ENCODE results near the gene CDK15. TPM values are rescaled to one million over a fixed set of nuclear protein-coding genes. Genes with fewer than 3 reads are reported as not detected.

Gene CDK15
- total RNA-seq, 2 donors from 2014 or later, result 0.24 to 1.4 TPM

DNA sequence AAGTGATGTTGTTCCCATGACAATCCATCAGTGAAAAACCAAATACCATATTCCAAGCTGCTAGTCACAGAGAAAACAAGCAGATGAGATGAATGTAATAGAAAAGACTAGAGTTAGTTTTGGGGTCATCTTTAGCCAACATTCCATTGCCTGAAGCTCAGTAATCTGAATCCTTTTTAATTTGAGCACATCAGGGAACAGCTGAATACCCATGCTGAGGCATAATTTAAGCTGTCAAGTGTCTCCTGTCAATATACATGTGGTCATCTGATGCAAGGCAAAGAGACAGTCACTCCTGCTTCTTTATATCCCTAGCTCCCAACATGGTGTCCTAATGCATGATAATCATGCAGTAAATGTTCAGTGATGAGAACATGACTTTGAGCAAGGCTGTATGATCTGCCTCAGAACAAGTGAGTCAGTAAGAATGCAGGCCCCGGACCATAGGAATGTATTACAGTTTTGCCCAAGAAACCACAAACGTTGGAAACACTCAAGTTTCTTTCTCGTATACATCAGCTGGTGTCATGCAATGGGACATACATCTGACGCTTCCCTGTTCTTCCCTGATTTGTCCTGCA, 48.0 kb downstream of the CDK15 start:
- no peak for DNase-seq

DNA sequence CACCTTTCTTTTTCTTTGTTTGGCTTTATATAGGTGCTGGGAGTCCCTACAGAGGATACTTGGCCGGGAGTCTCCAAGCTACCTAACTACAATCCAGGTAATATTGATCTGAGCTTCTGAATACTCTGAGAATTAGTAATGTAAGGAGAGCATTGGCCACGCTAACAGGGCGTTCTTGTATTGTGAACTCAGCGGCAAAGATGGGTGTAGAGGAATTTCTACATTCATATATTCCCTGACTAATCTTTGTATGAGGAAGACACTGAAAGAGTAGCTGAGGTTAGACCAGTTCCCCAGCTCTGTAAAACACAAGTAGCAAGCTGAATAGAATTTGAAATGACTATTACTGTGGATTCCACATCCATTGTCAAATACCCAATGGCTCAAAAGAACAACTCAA, 48.5 kb downstream of the CDK15 start:
- no peak for DNase-seq
- ATAC-seq, result no peak
- intact Hi-C loops (cut with DNase I, micrococcal nuclease), result loop anchor here in 1 of 2 donors (10.0 kb wide), 1 partner anchor 320 kb away; no protein-coding TSS in a partner anchor

More for the DNA sequence above, 48.0 kb downstream of the CDK15 start:
- ATAC-seq, result no peak
- intact Hi-C loops (cut with DNase I, micrococcal nuclease), result loop anchor here in 1 of 2 donors (10.0 kb wide), 1 partner anchor 320 kb away; no protein-coding TSS in a partner anchor

DNA sequence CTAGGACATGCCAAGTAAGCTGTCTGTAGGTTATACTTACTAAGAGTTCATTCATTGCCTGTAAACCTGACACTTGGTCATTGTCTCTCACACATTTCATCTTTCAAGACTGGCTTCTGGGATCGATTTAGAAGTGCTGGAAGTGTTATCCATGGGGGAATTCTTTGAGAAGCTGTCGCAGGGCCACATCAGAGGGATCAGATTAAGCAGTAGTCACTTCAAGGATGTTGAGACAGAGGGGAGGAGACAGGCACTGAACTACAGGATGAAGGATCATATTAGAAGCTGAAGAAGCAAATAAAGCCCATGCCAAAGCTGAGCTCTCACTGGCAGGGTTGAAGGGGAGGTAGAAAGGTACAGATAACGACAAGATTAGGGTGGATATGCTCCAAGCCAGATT, 49.0 kb downstream of the CDK15 start:
- DNase-seq (no peak), ATAC-seq (no peak)
- intact Hi-C loops (cut with DNase I, micrococcal nuclease), result loop anchor here in 1 of 2 donors (10.0 kb wide), 1 partner anchor 319 kb away; no protein-coding TSS in a partner anchor

DNA sequence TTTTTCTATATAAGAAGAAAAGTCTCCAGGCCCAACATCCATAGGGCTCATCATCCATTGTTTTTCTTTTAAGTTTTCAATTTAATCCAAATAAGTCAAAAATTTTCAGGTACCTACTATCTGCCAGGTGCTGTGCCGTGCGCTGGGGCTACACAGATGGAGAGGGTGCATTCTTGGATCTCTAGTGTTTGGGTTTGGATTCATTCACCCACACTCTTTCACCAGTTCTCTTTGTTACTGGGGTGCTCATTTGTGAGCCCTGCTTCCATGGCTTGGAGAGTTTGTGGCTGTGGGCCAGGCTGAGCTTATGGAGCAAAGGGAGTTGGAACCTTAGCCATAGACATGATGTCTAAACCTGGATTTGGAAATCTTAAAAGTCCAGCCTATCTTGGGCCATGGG, 51.0 kb downstream of the CDK15 start:
- no peak for ATAC-seq

DNA sequence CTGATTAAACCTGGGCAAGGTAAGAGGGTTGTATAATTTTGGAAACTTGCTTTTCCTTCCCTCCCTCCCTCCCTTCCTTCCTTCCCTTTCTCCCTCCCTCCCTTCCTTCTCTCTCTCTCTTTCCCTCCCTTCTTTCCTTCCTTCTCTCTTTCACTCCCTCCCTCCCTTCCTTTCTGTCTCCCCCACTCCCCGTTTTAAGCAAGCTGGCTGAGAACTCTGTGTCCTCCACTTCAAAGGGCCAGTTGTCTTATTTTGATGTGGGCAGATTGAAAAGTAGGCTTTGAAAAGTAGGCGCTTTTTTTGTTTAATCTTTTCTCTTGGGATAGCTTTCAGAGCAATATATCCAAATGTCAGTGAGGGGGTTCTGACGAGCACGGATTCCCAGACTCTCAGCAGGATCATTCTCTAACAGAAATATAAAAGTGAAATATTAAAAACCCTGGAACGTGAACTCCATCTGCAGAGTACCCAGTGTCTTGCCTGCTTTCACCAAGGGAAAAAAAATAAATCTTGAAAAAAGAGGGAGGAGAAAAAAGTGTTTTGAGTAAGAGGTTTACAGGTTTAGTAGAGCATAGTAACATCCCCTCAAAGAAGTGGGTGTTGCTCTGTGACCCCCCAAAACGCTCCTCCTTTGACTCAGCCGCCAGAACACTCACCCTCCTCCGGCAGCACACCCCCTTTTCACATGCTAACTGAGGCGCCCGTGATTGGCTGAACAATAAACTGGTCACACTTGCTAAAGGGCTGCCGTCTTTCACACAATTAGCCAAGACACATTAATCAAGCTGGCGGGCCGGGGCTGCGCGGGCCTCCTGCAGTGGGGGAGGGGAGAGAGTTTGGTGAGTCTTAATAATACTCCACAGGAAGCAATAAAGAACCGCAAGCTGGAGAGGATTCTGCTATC, 52.2 kb downstream of the CDK15 start:
- ATAC-seq (no peak), DNase-seq (peak; percentile 21 to 54)
- intact Hi-C loops (cut with DNase I, micrococcal nuclease), result loop anchor here in 1 of 2 donors (10.0 kb wide), 1 partner anchor 316 kb away; no protein-coding TSS in a partner anchor

More for the DNA sequence above, 51.0 kb downstream of the CDK15 start:
- intact Hi-C loops (cut with DNase I, micrococcal nuclease), result loop anchor here in 1 of 2 donors (10.0 kb wide), 1 partner anchor 317 kb away; no protein-coding TSS in a partner anchor
- no peak for DNase-seq

DNA sequence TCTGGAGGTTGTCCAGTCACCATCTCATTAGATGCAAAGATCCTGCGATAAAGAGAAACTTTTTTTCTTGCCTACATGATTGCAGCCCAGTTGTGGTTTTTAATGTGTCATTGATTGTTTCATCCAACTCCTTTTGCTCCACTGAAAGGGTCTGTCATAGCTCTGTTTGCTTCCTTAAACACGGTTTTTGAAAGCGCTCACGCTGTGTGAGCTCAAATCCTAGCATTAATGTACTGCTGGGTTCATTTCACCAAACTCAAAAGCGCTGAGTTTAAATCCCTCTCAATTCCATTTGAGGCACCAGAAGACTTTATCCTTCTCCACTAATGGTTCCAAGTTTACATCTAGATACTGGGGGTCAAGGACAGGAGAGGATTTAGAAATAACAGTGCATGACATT, 53.6 kb downstream of the CDK15 start:
- no peak for DNase-seq
- no peak for ATAC-seq
- intact Hi-C loops (cut with DNase I, micrococcal nuclease), result loop anchor here (5.0 to 10.0 kb wide), 2 partner anchors 315 to 317 kb away; no protein-coding TSS in a partner anchor

DNA sequence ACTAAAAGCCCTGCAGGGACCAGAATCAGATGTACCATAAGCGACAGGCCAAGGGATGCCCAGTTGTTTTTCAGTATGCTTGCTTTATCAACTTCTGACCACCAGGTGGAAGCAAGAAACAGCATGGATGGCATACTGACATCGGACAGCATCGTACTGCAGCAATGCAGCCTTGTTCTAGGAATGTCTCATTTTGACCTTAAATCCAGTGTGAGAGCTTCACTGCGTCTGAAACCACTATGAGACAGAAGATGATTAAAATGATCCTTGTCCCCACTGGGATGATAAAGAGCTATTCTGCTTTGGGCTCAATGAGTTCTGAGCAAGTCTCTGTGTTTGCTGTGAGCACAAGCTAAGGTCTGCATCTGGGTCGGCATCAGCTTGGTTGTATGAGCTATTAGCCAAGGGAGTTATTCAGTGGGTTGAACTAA, 54.3 kb downstream of the CDK15 start:
- peak in 1 of 2 donors; percentile 22 for DNase-seq
- intact Hi-C loops (cut with DNase I, micrococcal nuclease), result loop anchor here in 1 of 2 donors (5.0 kb wide), 1 partner anchor 317 kb away; no protein-coding TSS in a partner anchor
- ATAC-seq, result peak; percentile 80

DNA sequence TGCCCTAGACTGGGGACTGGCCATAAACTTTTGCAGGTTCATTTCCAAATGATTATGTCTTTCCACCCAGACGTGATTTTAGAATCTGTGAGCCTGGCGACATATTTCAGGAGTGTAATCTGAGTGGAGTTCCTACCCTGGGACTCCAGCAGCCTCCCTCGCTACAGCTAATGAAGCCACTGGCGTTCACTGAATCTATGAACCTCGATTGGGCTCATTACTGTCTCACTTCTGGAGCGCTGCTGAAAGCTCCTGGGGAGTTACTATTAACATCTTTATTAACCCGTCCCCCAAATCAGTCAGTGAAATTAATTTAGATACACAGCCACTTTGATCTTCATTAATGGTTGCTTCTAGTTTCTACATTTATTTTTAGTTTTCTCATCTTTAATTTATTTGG, 56.5 kb downstream of the CDK15 start:
- no peak for ATAC-seq
- no peak for DNase-seq
- intact Hi-C loops (cut with DNase I, micrococcal nuclease), result loop anchor here in 1 of 2 donors (5.0 kb wide), 1 partner anchor 314 kb away; no protein-coding TSS in a partner anchor

DNA sequence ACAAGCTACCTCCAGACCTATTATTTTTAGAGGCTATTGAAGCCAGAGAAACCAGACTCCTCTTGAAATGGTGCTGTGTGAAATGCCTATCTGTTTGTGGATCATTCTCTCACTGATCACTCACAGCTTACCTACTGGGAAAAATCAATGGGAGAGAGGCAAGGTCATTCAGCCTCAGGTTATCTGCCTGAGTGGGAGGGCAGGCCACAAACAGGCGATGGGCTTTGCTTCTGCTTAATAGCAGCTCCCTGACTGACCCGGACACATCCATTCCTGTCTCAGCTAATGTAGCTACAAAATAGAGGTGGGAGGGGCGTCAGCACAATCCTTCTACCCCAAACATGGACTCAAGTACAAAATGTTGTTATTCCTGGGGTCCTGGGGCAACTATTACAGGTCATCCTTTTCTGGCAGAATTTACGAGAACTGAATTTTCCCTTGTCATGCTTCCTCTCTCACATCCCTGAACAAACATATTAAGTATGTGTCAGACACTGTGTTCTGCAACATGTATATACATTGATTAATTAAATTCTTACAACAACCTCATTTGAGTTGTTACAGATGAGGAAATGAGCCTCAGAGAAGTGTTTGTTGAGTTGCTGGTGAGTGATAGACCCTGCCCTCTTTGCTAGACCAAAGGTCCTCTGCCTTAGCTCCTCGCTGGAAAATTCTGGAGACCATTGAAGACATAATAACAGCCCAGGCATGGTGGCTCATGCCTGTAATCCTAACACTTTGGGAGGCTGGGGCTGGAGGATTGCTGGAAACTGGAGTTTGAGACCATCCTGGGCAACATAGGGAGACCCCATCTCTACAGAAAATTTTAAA, 60.5 kb downstream of the CDK15 start:
- DNase-seq (no peak), ATAC-seq (no peak)
- intact Hi-C loops (cut with DNase I, micrococcal nuclease), result no loop called here

DNA sequence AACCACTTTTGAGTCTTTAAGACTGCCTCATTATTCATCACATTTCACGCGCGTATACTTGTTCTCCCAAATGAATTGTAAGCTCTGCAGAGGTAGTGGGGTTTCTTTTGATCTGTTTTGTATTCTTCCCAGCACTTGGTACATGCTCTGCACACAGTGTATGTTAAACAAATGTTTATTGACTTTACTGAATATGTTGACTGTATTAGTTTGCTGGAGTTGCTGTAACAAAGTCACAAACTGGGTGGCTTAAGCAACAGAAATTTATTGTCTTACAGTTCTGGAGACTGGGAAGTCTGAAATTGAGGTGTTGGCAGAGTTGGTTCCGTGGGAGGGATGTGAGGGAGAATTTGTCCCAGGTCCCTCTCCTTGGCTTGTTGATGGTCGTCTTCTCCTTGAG, 65.1 kb downstream of the CDK15 start:
- no peak for DNase-seq
- ATAC-seq, result no peak
- intact Hi-C loops (cut with DNase I, micrococcal nuclease), result no loop called here

DNA sequence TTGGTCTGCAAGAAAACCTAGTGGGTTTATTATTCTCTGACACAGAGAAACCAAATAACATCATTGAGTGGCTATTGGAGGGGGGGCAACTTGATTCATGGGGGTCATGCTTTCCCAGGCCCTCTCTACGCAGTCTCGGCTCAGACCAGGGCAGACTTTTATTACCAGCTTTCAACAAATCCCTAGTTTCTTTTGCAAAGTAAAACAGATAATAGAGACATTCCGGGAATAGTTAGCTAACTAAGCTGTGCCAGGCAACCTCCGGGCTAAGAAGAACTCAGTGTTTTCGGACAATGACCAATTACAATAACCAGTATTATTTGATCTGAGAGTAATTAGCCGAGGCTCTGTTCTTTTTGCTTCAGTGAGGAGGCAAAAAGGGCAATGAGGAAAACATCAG, 66.3 kb downstream of the CDK15 start:
- intact Hi-C loops (cut with DNase I, micrococcal nuclease), result no loop called here
- DNase-seq (no peak), ATAC-seq (no peak)

DNA sequence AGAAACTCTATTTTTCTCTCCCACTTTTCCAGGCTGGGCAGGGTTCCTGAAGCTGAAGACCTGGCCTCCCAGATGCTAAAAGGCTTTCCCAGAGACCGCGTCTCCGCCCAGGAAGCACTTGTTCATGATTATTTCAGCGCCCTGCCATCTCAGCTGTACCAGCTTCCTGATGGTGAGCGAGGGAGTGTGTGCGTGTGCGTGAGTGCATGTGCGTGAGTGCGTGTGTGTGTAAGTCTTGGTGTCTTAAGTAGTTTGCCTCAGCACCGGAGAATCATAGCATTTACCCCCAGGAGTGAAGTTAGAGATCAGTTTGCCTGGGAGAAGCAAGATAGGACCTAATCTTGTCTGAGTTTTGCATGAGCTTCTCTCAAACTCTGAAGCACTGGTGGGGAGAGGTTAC, 73.7 kb downstream of the CDK15 start:
- no peak for ATAC-seq
- DNase-seq, result no peak
- intact Hi-C loops (cut with DNase I, micrococcal nuclease), result no loop called here

DNA sequence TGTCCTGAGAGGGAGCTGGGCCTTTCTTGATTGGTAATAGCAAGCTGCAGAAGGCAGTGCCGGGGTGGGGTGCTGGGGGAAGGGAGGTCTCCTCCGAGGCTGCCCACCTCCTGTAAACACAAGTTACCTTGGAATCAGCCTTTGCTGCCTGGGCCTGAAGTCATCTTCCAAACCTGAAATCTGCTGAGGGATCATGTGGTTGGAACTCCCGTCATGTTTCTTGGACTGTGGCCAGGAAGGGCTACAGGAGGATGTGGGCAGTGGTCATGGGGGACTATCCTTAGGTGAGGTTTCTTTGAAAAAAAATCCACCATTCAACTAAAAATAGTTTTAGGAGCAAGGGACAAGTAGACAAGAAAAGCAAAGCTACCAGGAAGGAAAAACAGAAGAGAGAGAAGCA, 74.2 kb downstream of the CDK15 start:
- no peak for DNase-seq
- ATAC-seq, result no peak
- intact Hi-C loops (cut with DNase I, micrococcal nuclease), result no loop called here

DNA sequence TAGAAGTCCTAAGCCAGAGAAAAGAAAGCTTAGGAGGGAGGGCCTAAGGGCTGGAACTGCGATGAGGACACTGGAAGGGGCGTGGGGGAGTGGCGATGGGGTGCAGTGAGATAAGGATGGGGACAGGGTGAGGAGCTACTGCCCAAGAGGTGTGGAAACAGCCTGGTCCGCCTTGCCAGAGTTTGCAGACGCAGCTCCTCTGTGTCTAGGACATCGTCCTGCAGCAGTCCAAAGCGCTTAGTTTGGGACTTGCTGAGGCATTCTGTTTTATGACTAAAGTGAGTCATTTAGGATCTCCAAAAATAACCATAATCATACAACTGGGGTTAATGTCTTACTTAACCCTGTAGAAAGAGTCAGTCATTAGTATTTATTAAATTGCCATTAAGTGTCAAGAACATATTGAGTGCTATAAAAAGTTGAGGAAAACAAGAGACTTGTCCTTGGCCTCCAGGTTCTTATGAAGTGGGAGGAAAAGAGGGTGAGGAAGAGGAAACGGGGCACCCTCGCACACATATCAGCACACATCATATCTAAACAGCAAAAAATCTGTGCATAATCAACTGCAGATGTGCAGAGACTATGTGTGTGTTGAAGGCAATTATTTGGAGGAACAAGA, 74.8 kb downstream of the CDK15 start:
- intact Hi-C loops (cut with DNase I, micrococcal nuclease), result no loop called here
- DNase-seq (no peak), ATAC-seq (no peak)

DNA sequence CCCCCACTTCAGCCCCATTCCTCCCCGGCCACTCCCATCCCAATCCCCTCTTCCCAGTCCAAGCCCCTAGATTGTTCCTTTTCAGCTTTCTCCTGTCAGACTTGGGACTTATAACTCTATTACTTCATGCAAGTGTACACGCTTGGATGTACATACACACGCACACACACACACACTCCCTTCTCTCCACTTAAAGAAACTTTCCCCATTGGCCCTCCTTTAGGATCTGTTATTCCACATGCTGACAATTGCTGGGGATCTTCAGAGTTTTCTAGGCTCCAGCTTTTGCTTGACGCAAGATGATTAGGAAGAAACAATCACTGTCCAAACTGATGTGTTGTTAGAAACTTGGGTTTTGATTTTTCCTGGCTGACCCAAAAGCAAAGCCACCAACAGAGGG, 75.4 kb downstream of the CDK15 start:
- intact Hi-C loops (cut with DNase I, micrococcal nuclease), result no loop called here
- no peak for DNase-seq
- ATAC-seq, result no peak

DNA sequence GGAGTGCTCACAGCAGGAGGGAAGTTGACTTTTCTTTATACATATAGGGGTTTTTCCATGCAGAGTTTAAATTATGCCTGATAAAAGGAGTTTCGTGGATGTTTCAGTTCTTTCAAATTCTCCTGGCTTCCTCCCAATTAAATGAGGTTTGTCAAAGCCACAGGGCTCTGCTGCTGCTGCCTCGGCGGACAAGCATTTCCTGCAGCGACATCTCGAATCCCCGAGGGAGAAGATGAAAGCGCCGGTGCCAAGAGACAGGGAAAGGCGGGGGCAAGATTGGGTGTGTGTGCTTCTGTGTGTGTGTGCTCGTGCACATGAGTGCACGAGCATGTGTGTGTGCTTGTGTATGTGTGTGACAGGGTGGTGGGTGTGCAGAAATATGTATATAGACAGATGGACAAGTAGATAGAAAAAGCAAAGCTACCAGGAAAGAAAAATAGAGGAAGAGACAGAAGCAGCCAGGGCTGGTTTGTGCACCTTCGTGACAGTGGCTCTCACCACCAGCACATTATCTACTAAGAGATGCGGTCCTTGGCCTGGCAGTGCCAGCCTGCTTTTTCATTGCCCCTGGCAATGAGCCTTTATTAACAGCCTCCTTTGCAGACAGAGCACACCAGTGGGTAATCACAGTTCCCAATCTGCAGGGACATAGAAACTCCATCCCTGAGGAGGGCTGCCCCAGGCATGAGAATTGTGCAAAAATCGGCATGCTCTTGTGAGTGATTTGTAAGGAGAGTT, 76.2 kb downstream of the CDK15 start:
- DNase-seq, result no peak
- ATAC-seq, result no peak
- intact Hi-C loops (cut with DNase I, micrococcal nuclease), result no loop called here

DNA sequence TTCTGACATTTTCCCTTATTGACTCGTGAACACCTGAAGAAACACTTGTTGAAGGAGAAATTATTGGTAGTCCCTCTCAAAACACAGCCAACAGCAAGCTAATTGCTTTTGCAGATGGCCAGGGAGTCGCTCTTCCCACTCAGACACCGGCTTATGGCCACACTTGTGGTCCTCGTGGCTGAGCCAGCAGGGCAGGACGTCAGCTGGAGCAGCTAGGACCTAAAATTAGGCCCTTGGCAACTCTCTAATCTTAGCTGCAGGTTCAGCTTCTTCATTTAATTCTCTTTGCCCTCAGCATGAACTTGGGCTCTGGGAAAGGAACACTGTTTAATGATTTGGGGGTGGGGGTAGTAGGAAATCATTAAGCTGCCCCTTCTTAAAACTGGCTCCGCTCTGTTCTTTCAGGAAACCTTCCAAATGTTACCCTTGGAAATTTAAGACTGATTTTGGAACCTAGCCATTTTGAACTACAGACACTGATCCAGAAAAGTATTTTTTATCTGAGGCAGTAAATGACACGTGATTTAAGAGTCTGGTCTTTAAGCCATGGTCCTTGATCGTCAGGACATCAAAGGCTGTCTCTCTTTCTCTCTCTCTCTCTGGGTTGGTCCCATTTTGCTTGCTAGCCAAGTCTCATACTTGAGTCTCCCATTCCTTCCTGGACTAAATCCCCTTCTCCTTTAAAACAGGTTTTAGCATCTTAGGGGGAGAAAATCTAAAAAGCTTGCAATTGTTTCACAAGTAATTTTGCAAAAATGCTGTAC, 77.5 kb downstream of the CDK15 start:
- DNase-seq, result no peak
- intact Hi-C loops (cut with DNase I, micrococcal nuclease), result no loop called here
- no peak for ATAC-seq
